Adrenal gland (tissue), 12 donors: ENCODE results near the gene TMEM63B. TPM values are rescaled to one million over a fixed set of nuclear protein-coding genes. Genes with fewer than 3 reads are reported as not detected.

Experiments used
- DNase-seq, 7 donors: peaks; one replicate each; pipeline ENCODE4 v3.0.0-alpha.2; 2019 to 2020
- H3K27ac ChIP-seq, 5 donors: fragments of 200-600 bp; sonication (generic) in 4 of 5; 1 replicate in 3 of 5; 2 replicates in 2 of 5; pipeline versions ENCODE4 v1.5.1 to v1.8.0; 2016 to 2020; ENCODE audit warnings: mild to moderate bottlenecking in 1 of 5
- H3K27me3 ChIP-seq: fragments of 200-600 bp; 2 replicates; pipeline ENCODE4 v1.8.0; 2021
- H3K36me3 ChIP-seq, 2 donors: fragments of 200-600 bp; replicated peaks in 1 of 2; 1 replicate in 1 of 2; 2 replicates in 1 of 2; pipeline versions ENCODE4 v1.5.1 to v1.8.0; 2018 to 2022
- H3K4me1 ChIP-seq, 2 donors: fragments of 200-600 bp; replicated peaks in 1 of 2; 1 replicate in 1 of 2; 2 replicates in 1 of 2; pipeline versions ENCODE4 v1.5.1 to v1.8.0; 2018 to 2021
- H3K4me3 ChIP-seq, 4 donors: fragments of 200-600 bp; sonication (generic) in 3 of 4; one replicate each; pipeline ENCODE4 v1.5.1; 2016 to 2018
- H3K9me3 ChIP-seq, 3 donors: fragments of 200-600 bp; sonication (generic) in 1 of 3; replicated peaks in 1 of 3; 1 replicate in 2 of 3; 2 replicates in 1 of 3; pipeline versions ENCODE4 v1.5.1 to v1.8.0; 2016 to 2021
- CTCF ChIP-seq, 6 experiments: fragments of 450-650 bp in 4 of 6; fragments of 200-600 bp in 2 of 6; sonication (generic) in 1 of 6; IDR thresholded peaks; 1 replicate in 5 of 6; 2 replicates in 1 of 6; pipeline versions ENCODE4 v1.5.1 to v1.8.0; 2016 to 2021; ENCODE audit warnings: antibody characterized with exemption in 6 of 6, mild to moderate bottlenecking in 2 of 6, moderate library complexity in 1 of 6
- POLR2A ChIP-seq, 2 donors: fragments of 450-650 bp; IDR thresholded peaks; one replicate each; pipeline ENCODE4 v1.6.1; 2017; ENCODE audit warnings: antibody characterized with exemption in 2 of 2, mild to moderate bottlenecking in 2 of 2, moderate library complexity in 1 of 2
- WGBS, 4 donors: extraction: QIAGEN DNeasy Blood & Tissue Kit in 2 of 4; methylation state at CpG; one replicate each; pipeline versions ENCODE4 v1.1.5 to v1.1.7; 2013 to 2017; 5-methylcytosine and 5-hydroxymethylcytosine counted together
- intact Hi-C, 2 donors: fragments of 100-400 bp; cut with DNase I; formaldehyde crosslinking; loops; one replicate each; pipeline versions ENCODE4 v1.14.1 to v1.15.0; 2022 to 2023
- polyA plus RNA-seq, 3 donors: library from polyadenylated mRNA; stranded (reverse); fragments of 200-250 nt in 2 of 3; fragments of 350-450 nt in 1 of 3; fragmentation: Illumina TruSeq in 1 of 3; extraction: RNeasy Lipid Tissue Mini Kit (QIAGEN cat#74804) in 1 of 3; gene quantifications; one replicate each; pipeline ENCODE4 v1.2.3, GENCODE V29; 2013 to 2014
- total RNA-seq, 9 donors: library from RNA; depleted of rRNA in 4 of 9; stranded (reverse); fragments of >200 nt in 4 of 9; fragments of 120-200 nt in 1 of 9; fragmentation: NEBNext Ultra II Directional in 1 of 9; extraction: Animal tissue kit (Norgen Biotek cat#: 25700) in 1 of 9; gene quantifications; one replicate each; pipeline versions ENCODE4 v1.1.0 to v1.2.4, GENCODE V29; 2013 to 2023
- donor health status: healthy with polysubstance abuse.
- donor health status: Bipolar disorder and iron deficiency.
- donor health status: DM: yes; HTN: yes; CAD: no.
- donor health status: DM: no; HTN: no; CAD: no.
- donor health status: DM: no; HTN: no; CAD: no.
- donor health status: DM: yes; HTN: yes; CAD: no.

TMEM63B gene
- total and polyA plus RNA-seq, 12 donors: 18.1 to 51.7 (median 36.4) TPM

- Histone ChIP-seq H3K9me3 (no peaks in the 10 kb centered on the region), H3K4me3 (no peak overlapping the region), H3K4me1 (no peaks in the 10 kb centered on the region), H3K27me3 (no peaks in the 10 kb centered on the region), H3K36me3 (peaks cover 0 to 27% of the 10 kb centered on the region in 2 donors), H3K27ac (no peak overlapping the region)
- no peak for DNase-seq
- intact Hi-C loops: no loop called here
- 57 to 95% (median 93%) methylated on average over 1 to 9 of the region's 9 CpGs for WGBS, 4 donors
- TF ChIP-seq CTCF (IDR thresholded peaks at IDR 0.05) (no peak), POLR2A (IDR thresholded peaks at IDR 0.05) (no peak)
These were observed 21.0 kb downstream of the TMEM63B start for GRCh38 chr6:44148306-44148705.

GRCh38 chr6:44149369-44150012 lies 22.1 kb downstream of the TMEM63B start:
- intact Hi-C loops: loop anchor here (2.0 to 10.0 kb wide), 2 partner anchors 53 to 185 kb away; no protein-coding TSS in a partner anchor
- WGBS, 4 donors: 90 to 96% (median 91%) methylated on average over 5 to 7 of the region's 7 CpGs
- Histone ChIP-seq H3K27ac (no peak overlapping the region), H3K4me3 (no peak overlapping the region), H3K36me3 (peaks cover 0 to 27% of the 10 kb centered on the region in 2 donors), H3K9me3 (no peaks in the 10 kb centered on the region), H3K4me1 (no peaks in the 10 kb centered on the region), H3K27me3 (no peaks in the 10 kb centered on the region)
- TF ChIP-seq CTCF (IDR thresholded peaks at IDR 0.05) (no peak), POLR2A (IDR thresholded peaks at IDR 0.05) (no peak)
- DNase-seq: no peak

GRCh38 chr6:44150317-44150917 lies 23.1 kb downstream of the TMEM63B start:
- Histone ChIP-seq H3K27me3 (no peaks in the 10 kb centered on the region), H3K4me1 (no peaks in the 10 kb centered on the region), H3K9me3 (no peaks in the 10 kb centered on the region), H3K27ac (no peak overlapping the region), H3K36me3 (peaks cover 0 to 27% of the 10 kb centered on the region in 2 donors), H3K4me3 (no peak overlapping the region)
- intact Hi-C loops: loop anchor here (2.0 to 10.0 kb wide), 2 partner anchors 54 to 184 kb away; no protein-coding TSS in a partner anchor
- WGBS, 4 donors: 74 to 86% (median 82%) methylated on average over 3 of the region's 3 CpGs
- DNase-seq: no peak
- TF ChIP-seq CTCF (IDR thresholded peaks at IDR 0.05) (no peak), POLR2A (IDR thresholded peaks at IDR 0.05) (no peak)

GRCh38 chr6:44151348-44152108 lies 24.2 kb downstream of the TMEM63B start:
- H3K27me3 ChIP-seq: no peaks in the 10 kb centered on the region
- H3K36me3 ChIP-seq: peaks cover 0 to 27% of the 10 kb centered on the region in 2 donors
- intact Hi-C loops: loop anchor here (2.0 to 10.0 kb wide), 3 partner anchors 53 to 183 kb away; no protein-coding TSS in a partner anchor
- WGBS, 4 donors: 21 to 82% (median 23%) methylated on average over 6 to 31 of the region's 31 CpGs
- no peak overlapping the region for H3K4me3 ChIP-seq
- no peak overlapping the region for H3K27ac ChIP-seq
- TF ChIP-seq CTCF (IDR thresholded peaks at IDR 0.05) (peak; percentile 94 to 100 (median 99)), POLR2A (IDR thresholded peaks at IDR 0.05) (no peak)
- H3K9me3 ChIP-seq: no peaks in the 10 kb centered on the region
- no peaks in the 10 kb centered on the region for H3K4me1 ChIP-seq
- DNase-seq: peak; percentile 71 to 90 (median 82)
